ENCODE measurements around the gene GSDMA. TPM values are rescaled to one million over a fixed set of nuclear protein-coding genes. Genes with fewer than 3 reads are reported as not detected.

GSDMA gene
- total RNA-seq, 1 donor from 2014 or later: 0.29 TPM

DNA sequence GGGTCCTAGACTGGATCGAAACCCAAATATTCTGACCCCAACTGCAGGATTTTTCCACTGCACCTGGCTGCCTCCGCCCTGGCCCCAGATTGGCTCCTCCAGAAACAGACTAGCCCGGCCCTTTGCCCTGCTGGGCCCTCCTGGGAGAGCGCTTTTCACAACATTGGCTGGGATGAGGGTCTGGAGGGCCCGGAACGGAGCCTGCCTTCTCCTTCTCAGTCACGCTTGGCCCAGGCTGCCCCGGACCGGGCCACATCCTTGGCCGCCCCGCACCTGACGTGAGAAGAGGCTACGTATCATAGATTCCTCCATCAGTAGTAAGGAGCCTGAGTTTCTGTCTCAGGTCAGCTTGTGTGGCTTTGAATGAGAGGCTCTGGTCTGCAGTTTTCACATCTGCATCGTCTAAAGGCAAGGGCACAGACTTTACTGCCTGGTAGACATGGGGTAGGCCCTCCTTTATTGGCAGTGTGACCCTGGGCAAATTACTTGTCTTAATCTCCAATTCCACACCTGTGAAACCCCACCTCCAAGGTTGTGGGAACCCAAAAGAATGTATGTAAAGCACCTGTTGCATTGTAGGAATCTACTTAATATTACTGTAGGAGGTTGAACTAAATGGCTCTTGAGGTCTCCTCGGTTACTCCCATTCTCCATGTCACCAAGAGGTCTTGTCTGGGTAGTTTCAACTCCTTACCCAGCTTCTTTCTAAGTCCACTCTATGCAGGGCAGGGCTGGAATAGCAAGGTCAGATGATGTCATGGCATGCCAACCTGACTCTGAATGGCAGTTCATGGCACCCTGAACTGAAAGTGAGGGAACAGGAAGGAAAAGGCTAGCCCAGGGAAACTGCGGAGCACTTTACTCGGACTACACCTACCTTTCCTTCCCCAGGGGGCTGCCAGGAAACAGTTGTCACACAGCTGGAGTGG is 34.6 kb upstream of the GSDMA start:
- H3K36me3 ChIP-seq: peaks cover 10% of the 10 kb centered on the region
- no peaks in the 10 kb centered on the region for H3K9me3 ChIP-seq
- ATAC-seq: peak; percentile 59
- peaks cover 34% of the 10 kb centered on the region for H3K4me1 ChIP-seq
- no peak for TF ChIP-seq CTCF (IDR thresholded peaks at IDR 0.05)
- H3K4me3 ChIP-seq: peak overlapping the region; percentile 83
- H3K27me3 ChIP-seq: no peaks in the 10 kb centered on the region
- peak; percentile 82 for DNase-seq
- peak overlapping the region; percentile 93 for H3K27ac ChIP-seq
- intact Hi-C loops (cut with DNase I): no loop called here

DNA sequence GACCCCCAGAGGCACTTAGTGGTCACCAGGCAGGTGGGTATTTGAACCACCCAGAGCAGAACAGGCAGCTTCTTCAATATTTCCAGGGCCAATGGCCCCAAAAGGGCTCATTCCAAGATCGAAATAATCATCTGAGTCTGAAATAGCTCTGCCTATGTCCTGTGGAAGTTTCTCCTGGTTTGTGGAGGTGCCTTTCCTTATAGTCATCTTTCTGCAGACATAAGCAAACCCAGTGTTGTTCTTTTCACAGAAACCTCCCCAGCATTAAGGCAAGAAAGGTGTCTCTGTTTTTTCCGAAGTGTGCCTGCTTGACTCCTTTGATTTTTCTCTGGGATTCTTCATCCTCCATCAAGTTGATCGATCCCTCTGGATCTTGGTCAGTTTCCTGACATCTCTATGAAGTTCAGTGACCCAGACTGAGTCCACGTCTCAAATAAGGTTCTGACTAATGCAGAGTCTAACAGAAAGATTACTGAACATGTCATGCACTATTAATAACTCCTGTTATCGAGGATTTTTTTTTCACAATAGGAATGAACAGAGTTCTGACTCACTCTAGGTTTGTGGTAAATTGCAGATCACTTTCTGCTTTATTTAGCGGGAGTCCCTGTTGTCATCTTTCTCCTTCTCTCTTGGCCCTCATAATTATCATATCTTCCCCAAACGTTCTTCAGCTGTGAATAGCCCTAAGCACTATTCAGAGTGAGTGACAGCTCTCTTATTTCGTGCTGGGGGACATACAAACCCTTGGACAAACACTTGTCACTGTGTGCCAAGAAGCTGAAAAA is 33.8 kb upstream of the GSDMA start:
- ATAC-seq (no peak), DNase-seq (no peak)
- Histone ChIP-seq H3K9me3 (no peaks in the 10 kb centered on the region), H3K36me3 (peaks cover 2% of the 10 kb centered on the region), H3K4me1 (peaks cover 33% of the 10 kb centered on the region), H3K4me3 (peak overlapping the region; percentile 83), H3K27ac (peak overlapping the region; percentile 93), H3K27me3 (no peaks in the 10 kb centered on the region)
- intact Hi-C loops (cut with DNase I): no loop called here
- TF ChIP-seq CTCF (IDR thresholded peaks at IDR 0.05): no peak

DNA sequence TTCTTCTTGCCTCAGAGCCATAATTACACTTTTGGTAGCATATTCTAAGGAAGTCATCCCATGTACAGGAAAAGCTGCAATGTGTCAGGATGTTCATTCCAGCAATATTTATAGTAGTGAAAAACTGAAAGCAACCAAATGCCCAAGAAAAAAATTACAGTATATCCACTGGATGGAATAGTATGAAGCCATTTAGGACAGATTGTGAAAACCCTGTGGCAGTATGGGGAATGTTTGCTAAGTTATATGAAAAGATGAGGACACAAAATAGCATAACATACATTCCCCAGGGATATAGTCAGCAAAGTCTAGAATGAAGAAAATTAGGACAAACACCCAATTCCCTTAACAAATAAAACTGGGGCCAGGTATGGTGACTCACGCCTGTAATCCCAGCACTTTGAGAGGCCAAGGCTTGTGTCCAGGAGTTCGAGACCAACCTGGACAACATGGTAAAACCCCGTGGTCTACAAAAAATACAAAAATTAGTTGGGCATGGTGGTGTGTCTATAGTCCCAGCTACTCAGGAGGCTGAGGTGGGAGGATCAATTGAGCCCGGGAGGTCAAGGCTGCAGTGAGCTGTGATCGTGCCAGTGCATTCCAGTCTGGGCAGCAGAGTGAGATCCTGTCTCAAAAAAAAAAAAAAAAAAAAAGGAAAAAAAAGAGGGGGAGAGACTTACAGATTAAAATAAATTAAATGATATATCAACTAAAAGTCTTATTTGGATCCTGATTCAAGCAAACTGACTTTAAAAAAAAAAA is 33.0 kb upstream of the GSDMA start:
- DNase-seq (no peak), ATAC-seq (no peak)
- Histone ChIP-seq H3K4me3 (no peak overlapping the region), H3K36me3 (no peaks in the 10 kb centered on the region), H3K4me1 (peaks cover 29% of the 10 kb centered on the region), H3K27ac (peak overlapping the region; percentile 93), H3K27me3 (no peaks in the 10 kb centered on the region), H3K9me3 (no peaks in the 10 kb centered on the region)
- intact Hi-C loops (cut with DNase I): no loop called here
- TF ChIP-seq CTCF (IDR thresholded peaks at IDR 0.05): no peak

- intact Hi-C loops (cut with DNase I): no loop called here
- ATAC-seq: no peak
- no peak for TF ChIP-seq CTCF (IDR thresholded peaks at IDR 0.05)
Measured at GRCh38 chr17:39933912-39934311, 28.9 kb upstream of the GSDMA start.

GRCh38 chr17:39934324-39934723 is 28.5 kb upstream of the GSDMA start:
- Histone ChIP-seq H3K36me3 (no peaks in the 10 kb centered on the region), H3K27ac (no peak overlapping the region), H3K9me3 (no peaks in the 10 kb centered on the region), H3K27me3 (no peaks in the 10 kb centered on the region), H3K4me1 (peaks cover 6% of the 10 kb centered on the region), H3K4me3 (no peak overlapping the region)
- intact Hi-C loops (cut with DNase I): no loop called here
- no peak for ATAC-seq
- no peak for DNase-seq
- TF ChIP-seq CTCF (IDR thresholded peaks at IDR 0.05): no peak

More at GRCh38 chr17:39933912-39934311, 28.9 kb upstream of the GSDMA start:
- Histone ChIP-seq H3K4me1 (peaks cover 11% of the 10 kb centered on the region), H3K4me3 (no peak overlapping the region), H3K9me3 (no peaks in the 10 kb centered on the region), H3K27ac (no peak overlapping the region), H3K27me3 (no peaks in the 10 kb centered on the region), H3K36me3 (no peaks in the 10 kb centered on the region)
- DNase-seq: no peak
